ENCODE data around the gene RAB11FIP2.

- TF ChIP-seq CTCF (IDR thresholded peaks at IDR 0.05) (no peak), POLR2A (IDR thresholded peaks at IDR 0.05) (no peak), EP300 (IDR thresholded peaks at IDR 0.05) (no peak), POLR2AphosphoS5 (IDR thresholded peaks at IDR 0.05) (no peak)
Measured at GRCh38 chr10:118017850-118018249, 28.9 kb downstream of the RAB11FIP2 start.

All from stomach (tissue), 4 donors.